Activated T-cell treated with anti-CD3 and anti-CD28 coated beads for 4 hours (primary cell): ENCODE measurements around the gene GLCCI1.
"Not testable (repeated sequence)": the region's sequence is repeated elsewhere in the genome, so short reads cannot be mapped to it uniquely, and the experiment has no call there.

Experiments used
- DNase-seq: peaks from one replicate; pipeline ENCODE4 v3.0.0-alpha.2; 2020

The GLCCI1 gene

GRCh38 chr7:7992506-7992905, 23.9 kb downstream of the GLCCI1 start:
- no peak for DNase-seq

DNA sequence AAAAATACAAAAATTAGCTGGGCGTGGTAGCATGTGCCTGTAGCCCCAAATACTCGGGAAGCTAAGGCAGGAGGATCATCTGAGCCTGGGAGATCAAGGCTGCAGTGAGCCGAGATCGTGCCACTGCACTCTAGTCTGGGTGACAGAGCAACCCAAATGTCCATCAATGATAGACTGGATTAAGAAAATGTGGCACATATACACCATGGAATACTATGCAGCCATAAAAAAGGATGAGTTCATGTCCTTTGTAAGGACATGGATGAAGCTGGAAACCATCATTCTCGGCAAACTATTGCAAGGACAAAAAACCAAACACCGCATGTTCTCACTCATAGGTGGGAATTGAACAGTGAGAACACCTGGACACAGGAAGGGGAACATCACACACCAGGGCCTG, 26.8 kb downstream of the GLCCI1 start:
- not testable (repeated sequence) for DNase-seq

DNA sequence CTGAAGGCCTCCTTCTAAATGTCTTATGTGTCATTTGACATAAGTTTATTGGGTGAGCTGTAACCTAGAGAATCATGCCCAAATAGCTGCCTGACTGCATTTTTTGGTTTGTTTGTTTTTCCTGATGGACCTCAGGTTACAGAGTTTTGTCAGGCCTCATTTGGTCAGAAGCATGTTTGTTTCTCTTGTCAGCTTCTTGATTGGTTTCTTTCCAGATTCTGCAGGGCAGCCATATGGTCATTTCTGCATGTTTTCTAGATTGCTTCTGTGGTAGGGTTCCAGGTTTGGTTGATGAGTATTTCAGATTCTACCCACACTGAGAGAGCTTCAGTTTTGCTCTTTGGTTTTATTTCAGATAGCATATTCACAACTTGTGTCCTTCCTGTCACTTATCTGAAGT, 28.0 kb downstream of the GLCCI1 start:
- DNase-seq = no peak

GRCh38 chr7:8000315-8000941, 31.8 kb downstream of the GLCCI1 start:
- DNase-seq = no peak

DNA sequence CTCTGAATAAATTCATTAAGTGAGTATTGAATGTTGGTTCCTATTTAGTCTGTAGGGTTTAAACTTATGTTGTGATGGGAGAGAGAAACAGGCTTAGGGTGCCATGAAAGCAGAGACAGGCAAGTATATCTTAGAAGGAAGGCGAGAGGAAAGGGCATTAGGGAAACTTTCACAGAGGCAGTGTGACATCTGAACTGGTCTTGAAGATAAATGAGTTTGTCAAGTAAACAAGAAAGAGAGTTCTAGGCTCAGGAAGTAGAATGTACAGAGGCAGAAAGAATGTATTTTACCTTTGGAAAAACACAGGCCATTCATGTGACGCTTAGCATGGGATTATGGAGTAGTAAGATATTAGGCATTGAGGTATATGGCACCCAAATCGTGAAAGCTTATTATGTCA, 34.5 kb downstream of the GLCCI1 start:
- DNase-seq = no peak

DNA sequence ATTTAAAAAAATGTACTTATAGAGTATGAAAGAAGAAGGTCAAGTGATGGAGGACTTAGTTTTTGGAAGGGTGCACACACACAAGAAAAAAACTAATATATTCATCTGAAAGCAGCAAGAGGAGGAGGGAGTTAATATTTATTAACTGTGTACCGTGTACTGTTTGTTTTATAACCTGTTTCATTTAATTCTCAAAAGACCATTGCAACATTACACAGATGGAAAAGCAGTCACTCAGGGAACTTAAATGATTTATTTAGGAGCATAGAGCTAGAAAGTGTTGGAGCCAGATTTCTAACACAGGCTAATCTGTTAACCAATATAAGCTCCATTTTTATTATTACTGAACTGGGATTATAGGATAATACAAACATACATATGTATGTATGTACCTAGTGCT, 36.7 kb downstream of the GLCCI1 start:
- no peak for DNase-seq

DNA sequence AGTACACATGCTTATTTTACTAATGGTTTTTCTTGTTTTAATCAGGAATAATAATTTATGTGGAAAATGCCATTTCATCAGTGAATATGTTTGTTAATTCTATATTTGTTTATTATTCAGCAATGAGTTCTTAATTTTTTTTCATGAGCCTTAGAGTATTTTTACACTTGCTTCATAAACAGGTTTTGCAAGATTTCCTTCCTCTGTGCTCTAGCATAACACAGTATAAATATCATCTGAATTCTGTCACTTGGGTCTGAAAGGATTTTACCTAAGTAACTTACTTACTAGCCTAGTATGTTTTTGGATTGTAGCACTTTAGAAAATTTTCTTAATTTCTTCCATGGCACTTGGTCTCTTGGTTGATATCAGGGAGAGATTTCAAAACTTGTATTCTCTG, 45.8 kb downstream of the GLCCI1 start:
- DNase-seq = no peak

GRCh38 chr7:8015100-8015745, 46.6 kb downstream of the GLCCI1 start:
- DNase-seq = no peak

DNA sequence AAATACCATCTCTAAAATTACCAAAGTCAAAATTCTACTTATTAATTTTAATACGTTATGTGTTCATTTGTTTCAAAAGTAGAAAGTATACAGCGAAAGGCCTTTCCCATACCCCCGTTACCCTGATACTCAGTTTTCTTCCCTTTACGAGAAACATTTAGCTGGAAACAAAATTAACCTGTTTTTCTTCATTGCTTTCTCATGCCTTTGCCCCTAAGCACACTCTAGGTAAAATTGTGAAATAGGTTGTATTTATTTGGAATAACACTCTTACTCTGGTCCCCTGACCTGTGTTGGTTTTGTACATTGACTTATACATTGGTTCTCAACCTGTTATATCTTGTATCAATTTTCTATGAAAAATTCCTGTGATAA, 47.1 kb downstream of the GLCCI1 start:
- no peak for DNase-seq

- DNase-seq = no peak
These were observed 48.8 kb downstream of the GLCCI1 start for GRCh38 chr7:8017423-8017822.

DNA sequence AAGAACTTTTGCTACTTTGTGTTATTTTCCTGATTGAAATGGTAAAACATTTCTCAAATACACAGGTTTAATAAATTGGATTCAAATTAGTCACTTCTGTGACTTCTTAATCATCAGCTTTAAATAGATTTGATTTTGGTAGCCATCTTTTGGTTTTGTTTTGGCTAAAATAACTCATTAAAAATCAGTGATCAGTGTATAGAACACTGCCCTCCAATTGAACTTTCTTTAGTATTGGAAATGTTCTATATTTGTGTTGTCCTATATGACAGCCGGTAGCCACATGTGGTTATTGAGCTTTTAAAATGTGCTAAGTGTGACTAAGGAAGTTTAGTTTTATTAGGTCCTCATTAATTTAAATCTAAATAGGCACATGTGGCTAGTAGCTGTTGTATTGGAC, 50.4 kb downstream of the GLCCI1 start:
- no peak for DNase-seq

DNA sequence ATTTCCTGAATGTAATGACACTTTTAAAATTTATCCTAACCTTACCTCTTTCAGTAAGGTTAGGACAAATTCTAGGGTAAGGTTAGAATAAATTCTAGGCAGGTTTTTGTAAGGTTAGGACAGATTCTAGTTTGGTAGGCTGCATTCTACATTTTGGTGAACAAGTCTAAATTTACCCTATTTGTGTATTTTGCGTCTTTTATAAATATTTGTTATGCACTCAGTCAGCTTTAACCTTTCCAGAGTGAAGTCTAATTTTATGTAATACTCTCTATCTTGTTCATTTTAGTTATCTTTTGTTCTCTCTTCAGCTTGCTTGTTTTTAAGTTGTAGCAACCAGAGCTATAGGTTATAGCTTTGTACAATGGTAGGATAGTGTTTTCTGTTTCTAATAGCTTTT, 54.0 kb downstream of the GLCCI1 start:
- DNase-seq = no peak

DNA sequence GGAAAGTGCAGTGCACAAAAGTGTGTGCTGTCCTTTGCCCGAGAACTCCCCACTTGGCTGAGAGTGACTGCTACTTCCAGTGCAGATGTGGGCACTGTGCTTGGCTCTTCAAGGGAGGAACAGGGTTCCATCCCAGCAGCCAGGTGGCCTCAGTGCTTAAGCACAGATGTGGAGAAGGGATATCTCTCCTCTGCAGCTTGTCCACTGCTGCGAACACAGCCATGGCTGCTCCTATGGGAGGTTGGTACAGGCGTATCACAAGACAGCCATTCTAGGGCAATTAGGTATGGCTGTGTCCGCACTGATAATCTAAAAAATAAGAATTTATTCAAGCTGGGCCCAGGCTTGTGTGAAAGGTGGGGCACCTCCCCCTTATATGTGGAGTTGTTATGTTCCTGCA, 66.6 kb downstream of the GLCCI1 start:
- DNase-seq = no peak

DNA sequence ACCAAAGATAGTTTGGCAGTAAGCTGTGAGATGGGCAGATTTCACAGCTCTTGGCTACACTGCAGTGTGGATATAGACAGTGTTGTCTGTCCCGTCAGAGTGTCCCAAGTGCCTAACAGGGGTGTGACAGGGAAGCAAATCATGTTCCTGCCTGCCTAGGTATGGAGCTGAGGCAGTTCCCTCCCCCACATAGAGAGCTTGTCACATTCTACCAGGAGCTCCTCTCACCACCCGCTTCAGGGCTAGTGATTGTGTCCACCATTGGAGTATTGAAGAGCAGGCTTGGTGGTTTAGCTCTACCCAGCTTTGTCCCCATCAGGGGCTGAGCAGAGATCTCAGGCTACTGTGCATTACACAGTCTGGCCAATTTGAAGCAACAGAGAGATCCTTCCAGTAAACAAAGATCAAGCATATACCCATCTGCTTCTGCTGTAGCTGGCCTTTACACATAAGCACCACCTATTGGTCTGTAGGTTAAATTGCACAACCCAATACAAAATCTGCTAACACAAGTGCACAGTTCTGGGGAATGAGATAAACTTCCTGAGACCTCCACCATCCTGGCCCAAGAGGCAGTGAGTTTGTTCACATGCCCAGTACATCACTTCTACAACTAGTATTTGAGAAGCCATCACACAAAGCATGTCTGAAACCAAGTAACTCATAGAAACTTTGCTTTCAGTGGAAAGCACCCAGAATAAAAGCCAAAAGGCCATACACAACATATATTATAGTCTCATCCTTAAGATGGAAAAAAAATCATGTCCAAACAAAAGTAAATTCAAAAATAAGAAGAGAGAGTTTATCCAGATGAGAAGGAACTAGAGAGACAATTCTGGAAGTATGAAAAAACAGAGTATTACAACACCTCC, 67.3 kb downstream of the GLCCI1 start:
- no peak for DNase-seq

GRCh38 chr7:8037151-8037550, 68.6 kb downstream of the GLCCI1 start:
- DNase-seq = no peak

GRCh38 chr7:8040768-8041369, 72.3 kb downstream of the GLCCI1 start:
- DNase-seq = no peak

DNA sequence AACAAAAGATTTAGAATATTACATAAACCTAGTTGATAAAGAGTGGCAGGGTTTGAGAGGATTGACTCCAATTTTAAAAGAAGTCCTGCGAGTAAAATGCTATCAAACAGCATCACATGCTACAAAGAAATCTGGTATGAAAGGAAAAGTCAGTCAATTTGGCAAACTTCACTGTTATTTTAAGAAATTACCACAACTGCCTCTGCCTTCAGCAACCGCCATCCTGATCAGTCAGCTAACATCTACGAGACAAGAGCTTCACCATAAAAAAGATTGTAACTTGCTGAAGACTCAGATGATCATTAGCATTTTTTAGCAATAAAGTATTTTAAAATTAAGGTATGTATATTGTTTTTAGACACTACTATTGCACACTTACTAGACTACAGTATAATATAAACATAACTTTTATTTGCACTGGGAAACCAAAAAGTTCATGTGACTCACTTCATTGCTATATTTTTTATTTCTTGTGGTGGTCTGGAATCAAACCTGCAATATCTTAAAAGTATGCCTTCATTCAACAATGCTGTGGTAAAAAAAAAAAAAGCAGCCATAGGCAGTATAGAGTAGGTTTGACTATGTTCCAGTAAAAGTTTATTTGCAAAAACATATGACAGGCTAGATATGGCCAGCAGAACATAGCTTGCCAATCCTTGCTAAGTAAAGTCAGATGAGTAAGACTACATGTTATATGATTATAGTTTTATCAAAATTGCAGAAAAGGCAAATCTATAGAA, 74.4 kb downstream of the GLCCI1 start:
- no peak for DNase-seq

GRCh38 chr7:8044761-8045430, 76.3 kb downstream of the GLCCI1 start:
- DNase-seq = no peak

GRCh38 chr7:8048067-8048466, 79.5 kb downstream of the GLCCI1 start:
- not testable (repeated sequence) for DNase-seq

DNA sequence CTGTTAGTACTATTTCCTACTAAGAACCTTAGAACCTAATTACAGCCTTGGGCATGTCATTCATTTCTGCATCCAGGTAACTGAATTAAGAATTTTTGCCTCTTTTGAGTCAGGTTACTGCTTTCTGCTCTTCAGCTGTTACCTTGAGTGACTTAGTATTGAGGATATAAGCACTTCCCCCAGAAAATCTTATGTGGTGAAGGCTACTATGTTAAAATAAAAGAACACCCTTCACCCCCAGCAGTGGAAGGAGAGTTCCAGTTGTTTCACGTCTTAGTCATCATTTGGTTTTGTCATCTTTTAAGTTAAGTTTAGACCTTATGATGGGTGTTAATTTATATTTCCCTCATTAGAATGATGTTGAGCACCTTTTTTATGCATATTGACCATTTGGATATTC, 82.8 kb downstream of the GLCCI1 start:
- DNase-seq = no peak

DNA sequence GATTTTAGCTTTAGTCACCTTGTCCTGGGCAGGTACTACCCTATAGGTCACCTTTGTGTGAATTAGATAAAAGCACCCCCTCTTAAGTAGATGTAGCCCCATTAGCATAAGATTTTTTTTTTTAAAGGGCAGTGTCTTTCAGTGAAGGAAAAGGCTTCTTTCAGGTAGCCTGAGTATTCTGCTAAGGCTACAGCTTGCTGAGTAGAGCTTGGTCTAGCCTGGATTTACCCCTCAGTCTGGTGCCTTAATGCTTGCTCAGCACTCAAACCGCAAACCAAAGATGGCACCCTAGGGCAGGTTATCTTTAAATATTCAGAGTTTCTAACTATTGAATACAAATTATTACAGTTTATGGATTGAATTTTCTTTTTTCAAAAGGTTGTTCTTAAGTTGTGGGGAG, 83.4 kb downstream of the GLCCI1 start:
- DNase-seq = no peak

GRCh38 chr7:8052824-8053223, 84.2 kb downstream of the GLCCI1 start:
- DNase-seq = no peak
